ENCODE measurements around the gene ZDHHC1.

ZDHHC1 gene, protein sequence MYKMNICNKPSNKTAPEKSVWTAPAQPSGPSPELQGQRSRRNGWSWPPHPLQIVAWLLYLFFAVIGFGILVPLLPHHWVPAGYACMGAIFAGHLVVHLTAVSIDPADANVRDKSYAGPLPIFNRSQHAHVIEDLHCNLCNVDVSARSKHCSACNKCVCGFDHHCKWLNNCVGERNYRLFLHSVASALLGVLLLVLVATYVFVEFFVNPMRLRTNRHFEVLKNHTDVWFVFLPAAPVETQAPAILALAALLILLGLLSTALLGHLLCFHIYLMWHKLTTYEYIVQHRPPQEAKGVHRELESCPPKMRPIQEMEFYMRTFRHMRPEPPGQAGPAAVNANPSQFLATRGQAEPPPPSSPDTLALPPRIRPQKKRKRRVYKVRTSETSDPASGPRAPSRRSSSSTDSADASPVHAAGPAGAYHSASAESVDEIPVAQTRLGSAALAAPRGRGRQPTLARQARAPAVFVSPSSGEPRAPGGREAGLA

GRCh38 chr16:67415872-67416793 lies at the start of gene ZDHHC1:
Gene ZDHHC1, minus strand, starts transcription at chr16:67416477. Its CDS starts 8,702 bp downstream, at chr16:67407775.
- DNase-seq (ENCODE audit: extremely low read depth, low read depth), result no peak
- peak; percentile 30 for TF ChIP-seq CTCF (IDR thresholded peaks at IDR 0.05; ENCODE audit: low read depth, low read length)

GRCh38 chr16:67464565-67464964 lies 48.3 kb upstream of the ZDHHC1 start:
- TF ChIP-seq CTCF (IDR thresholded peaks at IDR 0.05; ENCODE audit: low read depth, low read length), result no peak
- DNase-seq (ENCODE audit: extremely low read depth, low read depth), result no peak

GRCh38 chr16:67463691-67464090 lies 47.4 kb upstream of the ZDHHC1 start:
- DNase-seq (ENCODE audit: extremely low read depth, low read depth), result no peak

DNA sequence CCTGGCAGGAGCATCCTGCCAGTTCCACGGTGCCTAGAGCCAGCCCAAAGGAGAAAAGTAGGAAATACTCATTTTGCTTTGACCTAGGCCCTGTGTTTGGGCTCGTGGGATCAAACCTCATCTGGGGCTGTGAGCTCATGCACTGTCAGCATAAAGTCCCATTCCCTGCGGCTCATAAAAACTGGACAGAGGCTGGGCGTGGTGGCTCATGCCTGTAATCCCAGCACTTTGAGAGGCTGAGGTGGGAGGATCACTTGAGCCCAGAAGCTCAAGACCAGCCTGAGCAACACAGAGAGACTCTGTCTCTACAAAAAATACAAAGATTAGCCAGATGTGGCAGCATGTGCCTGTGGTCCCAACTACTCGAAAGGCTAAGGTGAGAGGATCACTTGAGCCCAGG lies 46.8 kb upstream of the ZDHHC1 start:
- TF ChIP-seq CTCF (IDR thresholded peaks at IDR 0.05; ENCODE audit: low read depth, low read length), result no peak
- no peak for DNase-seq (ENCODE audit: extremely low read depth, low read depth)

More at GRCh38 chr16:67463691-67464090, 47.4 kb upstream of the ZDHHC1 start:
- no peak for TF ChIP-seq CTCF (IDR thresholded peaks at IDR 0.05; ENCODE audit: low read depth, low read length)

- no peak for DNase-seq (ENCODE audit: extremely low read depth, low read depth)
- TF ChIP-seq CTCF (IDR thresholded peaks at IDR 0.05; ENCODE audit: low read depth, low read length), result no peak
Observed at GRCh38 chr16:67462279-67462655, 46.0 kb upstream of the ZDHHC1 start.

- TF ChIP-seq CTCF (IDR thresholded peaks at IDR 0.05; ENCODE audit: low read depth, low read length), result no peak
- no peak for DNase-seq (ENCODE audit: extremely low read depth, low read depth)
Observed at GRCh38 chr16:67461600-67462278, 45.5 kb upstream of the ZDHHC1 start.

Measured in AG09319 (cell line).